K562 (cell line): ENCODE results near the gene BBS1. TPM values are rescaled to one million over a fixed set of nuclear protein-coding genes. Genes with fewer than 3 reads are reported as not detected.

Experiments used
- BRD4 ChIP-seq: fragments of 200-600 bp; sonication (generic); IDR thresholded peaks from 2 replicates; pipeline ENCODE4 v1.6.1; 2017; ENCODE audit warnings: inconsistent platforms
- CAMTA2 ChIP-seq: fragments of 250-450 bp; sonication (Bioruptor Pico); conservative IDR thresholded peaks from 2 replicates; pipeline ENCODE4 v1.5.1; 2022
- CBX3 ChIP-seq, 2 experiments: IDR thresholded peaks; 1 replicate in 1 of 2; 2 replicates in 1 of 2; pipeline ENCODE4 v1.6.1; 2012; ENCODE audit warnings: inconsistent platforms in 2 of 2, low read length in 2 of 2, borderline replicate concordance in 1 of 2, control low read depth in 1 of 2
- FOXJ3 ChIP-seq: sonication (generic); formaldehyde crosslinking; IDR thresholded peaks from 2 replicates; pipeline ENCODE4 v1.4.0; 2020; ENCODE audit warnings: mild to moderate bottlenecking, missing genetic modification reagents
- GATA2 ChIP-seq: sonication (generic); formaldehyde crosslinking; IDR thresholded peaks from 2 replicates; pipeline ENCODE4 v1.4.0; 2020; ENCODE audit warnings: mild to moderate bottlenecking, missing genetic modification reagents
- GATAD2B ChIP-seq: fragments of 450-650 bp; IDR thresholded peaks from 2 replicates; pipeline ENCODE4 v1.6.1; 2017; ENCODE audit warnings: mild to moderate bottlenecking, borderline replicate concordance
- KDM5B ChIP-seq: fragments of 200-600 bp; sonication (generic); IDR thresholded peaks from 2 replicates; pipeline ENCODE4 v1.6.1; 2012; ENCODE audit warnings: low read depth, mild to moderate bottlenecking, moderate library complexity, low read length, control low read depth, inconsistent platforms; ENCODE audit not compliant: insufficient replicate concordance
- KHSRP ChIP-seq: fragments of 450-650 bp; IDR thresholded peaks from 2 replicates; pipeline ENCODE4 v1.6.1; 2017
- KLF10 ChIP-seq: fragments of 250-450 bp; sonication (Bioruptor Pico); IDR thresholded peaks from 2 replicates; pipeline ENCODE4 v1.6.1; 2021; ENCODE audit warnings: matching md5 sums
- KLF13 ChIP-seq: fragments of 450-650 bp; IDR thresholded peaks from 2 replicates; pipeline ENCODE4 v1.6.1; 2016; ENCODE audit warnings: missing genetic modification characterization, low read depth, mild to moderate bottlenecking, missing compliant biosample characterization, moderate library complexity, borderline replicate concordance
- PKNOX1 ChIP-seq: fragments of 450-650 bp; IDR thresholded peaks from 2 replicates; pipeline ENCODE4 v1.6.1; 2016
- PRPF4 ChIP-seq: fragments of 200-400 bp; formaldehyde crosslinking; IDR thresholded peaks from one replicate; pipeline ENCODE4 v1.6.1; 2017; ENCODE audit warnings: low read length, low read depth, mild to moderate bottlenecking; ENCODE audit not compliant: insufficient read depth, poor library complexity, severe bottlenecking
- PTBP1 ChIP-seq: fragments of 200-400 bp; formaldehyde crosslinking; IDR thresholded peaks from 2 replicates; pipeline ENCODE4 v1.6.1; 2017; ENCODE audit warnings: low read depth, low read length
- SMAD2 ChIP-seq: fragments of 150-350 bp; IDR thresholded peaks from 2 replicates; pipeline ENCODE4 v1.6.1; 2014; ENCODE audit warnings: low read depth, mild to moderate bottlenecking, low read length
- SNIP1 ChIP-seq: fragments of 450-650 bp; IDR thresholded peaks from 2 replicates; pipeline ENCODE4 v1.7.1; 2017; ENCODE audit warnings: low read depth, mild to moderate bottlenecking
- SP1 ChIP-seq: sonication (generic); formaldehyde crosslinking; IDR thresholded peaks from 2 replicates; pipeline ENCODE4 v1.8.1; 2022; ENCODE audit warnings: mild to moderate bottlenecking, missing genetic modification reagents
- TBP ChIP-seq: optimal IDR thresholded peaks from 2 replicates; pipeline ENCODE3; 2011; ENCODE audit warnings: low read depth, low read length, improper control_type of control experiment
- TEAD1 ChIP-seq, 2 experiments: fragments of 450-650 bp in 1 of 2; sonication (generic) in 1 of 2; formaldehyde crosslinking; IDR thresholded peaks; 2 replicates each; pipeline versions ENCODE4 v1.4.0 to v1.8.0; 2020 to 2022; ENCODE audit warnings: mild to moderate bottlenecking in 2 of 2, missing genetic modification reagents in 1 of 2
- TFE3 ChIP-seq: fragments of 450-650 bp; formaldehyde crosslinking; IDR thresholded peaks from 2 replicates; pipeline ENCODE4 v1.4.0; 2020; ENCODE audit warnings: mild to moderate bottlenecking, mixed read lengths
- THAP7 ChIP-seq: fragments of 250-450 bp; sonication (Bioruptor Pico); IDR thresholded peaks from 2 replicates; pipeline ENCODE4 v1.5.0; 2021
- U2AF2 ChIP-seq: fragments of 200-400 bp; formaldehyde crosslinking; optimal IDR thresholded peaks from 2 replicates; pipeline ENCODE3; 2017; ENCODE audit warnings: low read depth, mild to moderate bottlenecking, low read length
- ZNF134 ChIP-seq: fragments of 250-450 bp; sonication (Bioruptor Pico); conservative IDR thresholded peaks from 2 replicates; pipeline ENCODE4 v1.4.0; 2020
- ZNF263 ChIP-seq: sonication (generic); formaldehyde crosslinking; IDR thresholded peaks from 2 replicates; pipeline ENCODE4 v1.8.0; 2022; ENCODE audit warnings: mild to moderate bottlenecking, missing genetic modification reagents, borderline replicate concordance
- ZNF431 ChIP-seq: sonication (generic); formaldehyde crosslinking; IDR thresholded peaks from 2 replicates; pipeline ENCODE4 v1.8.0; 2022; ENCODE audit warnings: mild to moderate bottlenecking, missing genetic modification reagents
- ZNF695 ChIP-seq: fragments of 450-650 bp; formaldehyde crosslinking; IDR thresholded peaks from 2 replicates; pipeline ENCODE4 v1.4.0; 2020; ENCODE audit warnings: mild to moderate bottlenecking, moderate library complexity
- ZNF778 ChIP-seq: fragments of 450-650 bp; formaldehyde crosslinking; IDR thresholded peaks from 2 replicates; pipeline ENCODE4 v1.4.0; 2020; ENCODE audit warnings: mild to moderate bottlenecking, moderate library complexity
- ZNF79 ChIP-seq: fragments of 250-450 bp; sonication (Bioruptor Pico); IDR thresholded peaks from 2 replicates; pipeline ENCODE4 v1.4.0; 2020; ENCODE audit warnings: low read depth, mild to moderate bottlenecking, moderate library complexity
- polyA plus RNA-seq, 8 experiments: library from polyadenylated mRNA; depleted of rRNA in 4 of 8; stranded (reverse) in 5 of 8; unstranded in 3 of 8; fragments of >200 nt; fragmentation: Nextera tagmentation in 2 of 8; fragmentation: Illumina TruSeq in 1 of 8; extraction: Ambion mirVana in 2 of 8; extraction: Trizol in 1 of 8; gene quantifications; 2 replicates each; pipeline versions ENCODE4 v1.2.1 to v1.2.3, GENCODE V29; 2011 to 2014; ENCODE audit warnings: inconsistent platforms in 1 of 8, missing spikeins in 1 of 8
- total RNA-seq, 7 experiments: library from RNA; depleted of rRNA in 6 of 7; stranded (reverse); fragments of >200 nt in 6 of 7; fragmentation: Illumina TruSeq in 2 of 7; extraction: Trizol in 2 of 7; gene quantifications; 2 replicates each; pipeline versions ENCODE4 v1.2.1 to v1.2.3, GENCODE V29; 2011 to 2021; ENCODE audit warnings: low replicate concordance in 1 of 7

Gene BBS1
- total and polyA plus RNA-seq, 9 of the 15 experiments (the other 6 are each of a cell fraction or from before 2014, with no cell fraction given): 9.0 to 19.8 (median 12.1) TPM

GRCh38 chr11:66480117-66480938, 30.1 kb upstream of the BBS1 start, which contains the start of gene DPP3 (continued):
- TF ChIP-seq GATAD2B (peak; percentile 44; the same call in 1 of the 2 replicates), FOXJ3 (no peak), SNIP1 (no peak), THAP7 (CRISPR knock-in tag) (no peak), U2AF2 (no peak), KDM5B (peak; percentile 93), ZNF695 (CRISPR knock-in tag) (no peak), KHSRP (no peak), ZNF431 (CRISPR knock-in tag) (no peak), CAMTA2 (CRISPR knock-in tag) (0 out of 2 replicates have a peak, but pooled peaks have one; percentile 7), KLF10 (no peak), CBX3 (IDR thresholded peaks at IDR 0.05; ENCODE audit: borderline replicate concordance in 1 of 2, low read length in 2 of 2) (peak in 1 of 2 experiments; percentile 65; a peak in 1 of 3 replicates), ZNF79 (CRISPR knock-in tag) (no peak), KLF13 (tag) (peak; percentile 53; the same call in 1 of the 2 replicates), TEAD1 (CRISPR knock-in tag; IDR thresholded peaks at IDR 0.05) (peak; percentile 26 to 73; a peak in 2 of 4 replicates), TFE3 (CRISPR knock-in tag) (no peak), PTBP1 (0 out of 2 replicates have a peak, but pooled peaks have one; percentile 43), PRPF4 (no peak), SP1 (peak; percentile 90), TBP (peak; percentile 76), ZNF778 (CRISPR knock-in tag) (no peak), ZNF263 (no peak), ZNF134 (CRISPR knock-in tag) (no peak), SMAD2 (no peak), BRD4 (no peak), GATA2 (CRISPR knock-in tag) (no peak), PKNOX1 (peak; percentile 99)
